K562 (cell line): ENCODE measurements around the gene ADRA1B. TPM values are rescaled to one million over a fixed set of nuclear protein-coding genes. Genes with fewer than 3 reads are reported as not detected.

Source experiments
- ATAC-seq: fragments of 200-7000 bp; cut with Tn5 transposase; 3 replicates; pipeline ENCODE4 v1.9.1; 2020; ENCODE audit warnings: moderate library complexity
- BruUV-seq: library from RNA; stranded (reverse); fragments of 400-500 nt; replicated peaks from 2 replicates; lab custom pipeline; 2021; lab: Mats Ljungman, UMichigan
- CTCF ChIA-PET: fragments of 300-600 bp; formaldehyde crosslinking; extraction: SDS; loops from one replicate; lab custom pipeline; 2021; ENCODE audit warnings: low intra/inter-chr PET ratio; lab: Yijun Ruan, JAX
- POLR2A ChIA-PET: fragments of 300-600, 350-650 bp; sonication (Branson Sonifier 250); formaldehyde crosslinking; extraction: SDS; loops from one replicate; lab custom pipeline; 2021; ENCODE audit warnings: antibody characterized with exemption, inconsistent platforms; lab: Yijun Ruan, JAX
- DNase-seq, 4 experiments: peaks; one replicate each; pipeline versions ENCODE4 v3.0.0 to v3.0.0-alpha.2; 2011 to 2018; ENCODE audit warnings: low spot score in 3 of 4, mixed read lengths in 3 of 4; ENCODE audit errors: extremely low read depth in 1 of 4
- FAIRE-seq: peaks from 2 replicates; lab custom pipeline; 2011; peaks lifted over from hg19 to GRCh38; lab: Jason Lieb, UNC
- H2AFZ ChIP-seq: 2 replicates; pipeline ENCODE4 v1.6.0; 2011; ENCODE audit warnings: low read depth, low read length, control low read depth, inconsistent platforms
- H3K27ac ChIP-seq: fragments of 200-600 bp; 3 replicates; pipeline ENCODE4 v1.8.0; 2011; ENCODE audit warnings: low read depth, mild to moderate bottlenecking, control low read depth, inconsistent platforms, low read length, moderate library complexity, mixed read lengths; ENCODE audit errors: extremely low read depth
- H3K27me3 ChIP-seq, 2 experiments: fragments of 300-600 bp in 1 of 2; 2 replicates in 1 of 2; 3 replicates in 1 of 2; pipeline versions ENCODE4 v1.6.0 to v1.8.0; 2011; ENCODE audit warnings: inconsistent platforms in 2 of 2, low read length in 2 of 2, mild to moderate bottlenecking in 1 of 2, mixed read lengths in 1 of 2, moderate library complexity in 1 of 2; ENCODE audit not compliant: control insufficient read depth in 2 of 2, insufficient read depth in 2 of 2
- H3K36me3 ChIP-seq: fragments of 300-600 bp; 3 replicates; pipeline ENCODE4 v1.8.0; 2011; ENCODE audit warnings: mild to moderate bottlenecking, low read length, inconsistent platforms; ENCODE audit not compliant: control insufficient read depth, insufficient read depth
- H3K4me1 ChIP-seq, 2 experiments: fragments of 200-600 bp in 1 of 2; replicated peaks in 1 of 2; 2 replicates in 1 of 2; 3 replicates in 1 of 2; pipeline versions ENCODE4 v1.5.1 to v1.8.0; 2011; ENCODE audit warnings: inconsistent platforms in 2 of 2, low read length in 2 of 2, mild to moderate bottlenecking in 1 of 2, mixed read lengths in 1 of 2, moderate library complexity in 1 of 2; ENCODE audit not compliant: control insufficient read depth in 2 of 2, insufficient read depth in 2 of 2
- H3K4me2 ChIP-seq: 2 replicates; pipeline ENCODE4 v1.6.1; 2011; ENCODE audit warnings: low read length, control low read depth, inconsistent platforms, mixed read lengths; ENCODE audit not compliant: insufficient read depth
- H3K4me3 ChIP-seq: fragments of 200-600 bp; sonication (generic), shearing (Covaris generic); 2 replicates; pipeline ENCODE4 v1.5.1; 2016; ENCODE audit warnings: control low read depth, inconsistent platforms
- H3K79me2 ChIP-seq: fragments of 200-600 bp; 3 replicates; pipeline ENCODE4 v1.8.0; 2011; ENCODE audit warnings: low read length, inconsistent platforms; ENCODE audit not compliant: control insufficient read depth, insufficient read depth
- H3K9ac ChIP-seq, 2 experiments: 2 replicates each; pipeline versions ENCODE4 v1.6.0 to v1.6.1; 2011; ENCODE audit warnings: low read depth in 2 of 2, low read length in 2 of 2, control low read depth in 1 of 2, inconsistent platforms in 1 of 2, mild to moderate bottlenecking in 1 of 2, mixed read lengths in 1 of 2; ENCODE audit not compliant: insufficient read depth in 1 of 2
- H3K9me1 ChIP-seq: one replicate; pipeline ENCODE4 v1.6.0; 2011; ENCODE audit warnings: inconsistent platforms, mild to moderate bottlenecking, low read length, moderate library complexity; ENCODE audit not compliant: control insufficient read depth, insufficient read depth
- H3K9me3 ChIP-seq: replicated peaks from 2 replicates; pipeline ENCODE4 v1.5.1; 2011; ENCODE audit warnings: low read depth, low read length, inconsistent platforms; ENCODE audit not compliant: control insufficient read depth, insufficient read depth
- H4K20me1 ChIP-seq: replicated peaks from 2 replicates; pipeline ENCODE4 v1.6.1; 2011; ENCODE audit warnings: low read length, inconsistent platforms, mixed read lengths; ENCODE audit not compliant: control insufficient read depth, insufficient read depth
- BCL6 ChIP-seq: fragments of 250-450 bp; sonication (Bioruptor Pico); IDR thresholded peaks from 2 replicates; pipeline ENCODE4 v1.4.0; 2020
- CAMTA2 ChIP-seq: fragments of 250-450 bp; sonication (Bioruptor Pico); conservative IDR thresholded peaks from 2 replicates; pipeline ENCODE4 v1.5.1; 2022
- CEBPB ChIP-seq: fragments of 450-650 bp; IDR thresholded peaks from 2 replicates; pipeline ENCODE4 v1.6.1; 2016; ENCODE audit warnings: missing genetic modification characterization, missing compliant biosample characterization
- CHAMP1 ChIP-seq: fragments of 450-650 bp; IDR thresholded peaks from 2 replicates; pipeline ENCODE4 v1.6.1; 2016; ENCODE audit warnings: mild to moderate bottlenecking
- CLOCK ChIP-seq: fragments of 250-450 bp; sonication (Bioruptor Pico); IDR thresholded peaks from 2 replicates; pipeline ENCODE4 v1.4.0; 2020; ENCODE audit warnings: mild to moderate bottlenecking, moderate library complexity, borderline replicate concordance
- ESRRA ChIP-seq: fragments of 450-650 bp; IDR thresholded peaks from 2 replicates; pipeline ENCODE4 v1.6.1; 2014; ENCODE audit warnings: low read depth, mild to moderate bottlenecking, moderate library complexity, borderline replicate concordance
- ETS1 ChIP-seq: conservative IDR thresholded peaks from 2 replicates; pipeline ENCODE4 v1.6.1; 2011; ENCODE audit warnings: low read depth, mild to moderate bottlenecking, low read length; ENCODE audit not compliant: control insufficient read depth
- FUS ChIP-seq: fragments of 200-400 bp; formaldehyde crosslinking; optimal IDR thresholded peaks from 2 replicates; pipeline ENCODE3; 2017; ENCODE audit warnings: low read depth, low read length
- HMBOX1 ChIP-seq: sonication (generic); IDR thresholded peaks from 2 replicates; pipeline ENCODE4 v1.6.1; 2016
- MCM2 ChIP-seq: fragments of 450-650 bp; IDR thresholded peaks from 2 replicates; pipeline ENCODE4 v1.6.1; 2017; ENCODE audit warnings: low read depth, mild to moderate bottlenecking
- MIER1 ChIP-seq: fragments of 450-650 bp; IDR thresholded peaks from 2 replicates; pipeline ENCODE4 v1.6.1; 2016; ENCODE audit warnings: antibody characterized with exemption, mild to moderate bottlenecking, low read depth
- NCOA4 ChIP-seq: fragments of 450-650 bp; IDR thresholded peaks from 2 replicates; pipeline ENCODE4 v1.6.1; 2018; ENCODE audit warnings: mild to moderate bottlenecking; ENCODE audit not compliant: partially characterized antibody
- RAD21 ChIP-seq, 2 experiments: fragments of 250-450 bp in 1 of 2; fragments of 450-650 bp in 1 of 2; sonication (Bioruptor Pico) in 1 of 2; formaldehyde crosslinking in 1 of 2; IDR thresholded peaks in 1 of 2; conservative IDR thresholded peaks in 1 of 2; 2 replicates each; pipeline versions ENCODE4 v1.4.0 to v1.8.0; 2020 to 2022; ENCODE audit warnings: mild to moderate bottlenecking in 2 of 2, moderate library complexity in 1 of 2
- SMARCE1 ChIP-seq: fragments of 450-650 bp; IDR thresholded peaks from 2 replicates; pipeline ENCODE4 v1.7.1; 2016; ENCODE audit warnings: mild to moderate bottlenecking
- ZKSCAN3 ChIP-seq: fragments of 250-450 bp; sonication (Bioruptor Pico); IDR thresholded peaks from 2 replicates; pipeline ENCODE4 v1.4.0; 2020
- ZNF444 ChIP-seq: fragments of 250-450 bp; sonication (Bioruptor Pico); IDR thresholded peaks from 2 replicates; pipeline ENCODE4 v1.4.0; 2020; ENCODE audit warnings: mild to moderate bottlenecking, moderate library complexity
- ZNF57 ChIP-seq: fragments of 450-650 bp; formaldehyde crosslinking; IDR thresholded peaks from 2 replicates; pipeline ENCODE4 v1.4.0; 2020; ENCODE audit warnings: mild to moderate bottlenecking, moderate library complexity
- ZNF780A ChIP-seq: fragments of 250-450 bp; sonication (Bioruptor Pico); IDR thresholded peaks from 2 replicates; pipeline ENCODE4 v1.5.0; 2021; ENCODE audit warnings: mild to moderate bottlenecking
- WGBS: fragments of 100-300 bp; shearing (Covaris generic); methylation state at CpG from one replicate; pipeline ENCODE4 v1.1.6; 2016; ENCODE audit warnings: low coverage, mixed read lengths; ENCODE audit not compliant: insufficient coverage; ENCODE audit errors: missing lambda C conversion rate; 5-methylcytosine and 5-hydroxymethylcytosine counted together
- in situ Hi-C: fragments of 300-500 bp; cut with MboI; formaldehyde crosslinking; loops from 4 replicates; pipeline ENCODE4 v1.15.0; 2018; ENCODE audit warnings: inconsistent platforms, mixed read lengths
- intact Hi-C: fragments of 100-400 bp; cut with micrococcal nuclease; formaldehyde crosslinking; loops from 2 replicates; pipeline ENCODE4 v1.14.2; 2022
- polyA plus RNA-seq, 8 experiments: library from polyadenylated mRNA; depleted of rRNA in 4 of 8; stranded (reverse) in 5 of 8; unstranded in 3 of 8; fragments of >200 nt; fragmentation: Nextera tagmentation in 2 of 8; fragmentation: Illumina TruSeq in 1 of 8; extraction: Ambion mirVana in 2 of 8; extraction: Trizol in 1 of 8; gene quantifications; 2 replicates each; pipeline versions ENCODE4 v1.2.1 to v1.2.3, GENCODE V29; 2011 to 2014; ENCODE audit warnings: inconsistent platforms in 1 of 8, missing spikeins in 1 of 8
- total RNA-seq, 7 experiments: library from RNA; depleted of rRNA in 6 of 7; stranded (reverse); fragments of >200 nt in 6 of 7; fragmentation: Illumina TruSeq in 2 of 7; extraction: Trizol in 2 of 7; gene quantifications; 2 replicates each; pipeline versions ENCODE4 v1.2.1 to v1.2.3, GENCODE V29; 2011 to 2021; ENCODE audit warnings: low replicate concordance in 1 of 7

ADRA1B gene
- total and polyA plus RNA-seq, 9 of the 15 experiments (the other 6 are each of a cell fraction or from before 2014, with no cell fraction given): not detected

GRCh38 chr5:159935946-159936345 is 19.7 kb downstream of the ADRA1B start:
- no peak for FAIRE-seq
- H3K4me2 ChIP-seq: no peak overlapping the region
- H3K4me1 ChIP-seq: no peaks in the 10 kb centered on the region; a peak in 1 of 5 replicates
- intact Hi-C loops (no loop called here), in situ Hi-C loops (no loop called here)
- no TSS peak for BruUV-seq
- no peaks in the 10 kb centered on the region for H3K36me3 ChIP-seq
- no peaks in the 10 kb centered on the region for H4K20me1 ChIP-seq
- ChIA-PET CTCF (no interaction called here), POLR2A (no interaction called here)
- no peaks in the 10 kb centered on the region for H3K9me1 ChIP-seq
- WGBS: 11% methylated on average over 1 of the region's 1 CpG
- H3K4me3 ChIP-seq: no peak overlapping the region
- no peaks in the 10 kb centered on the region for H3K9me3 ChIP-seq
- H3K79me2 ChIP-seq: no peaks in the 10 kb centered on the region
- no peak for DNase-seq
- no peak overlapping the region for H3K27ac ChIP-seq
- ATAC-seq: no peak
- peaks cover 0 to 22% of the 10 kb centered on the region in 2 experiments; a peak in 2 of 5 replicates for H3K27me3 ChIP-seq
- no peak overlapping the region for H2AFZ ChIP-seq
- H3K9ac ChIP-seq: no peak overlapping the region
- TF ChIP-seq CEBPB (tag) (no peak), ZNF444 (CRISPR knock-in tag) (no peak), RAD21 (CRISPR knock-in tag; conservative IDR thresholded peaks at IDR 0.05 in 1 of 2, IDR thresholded peaks at IDR 0.05 in 1 of 2) (no peak), MIER1 (no peak), ZKSCAN3 (CRISPR knock-in tag) (no peak), MCM2 (no peak), NCOA4 (no peak), ESRRA (no peak), BCL6 (CRISPR knock-in tag) (no peak), CAMTA2 (CRISPR knock-in tag) (no peak), CHAMP1 (no peak), SMARCE1 (no peak), ZNF57 (no peak), ZNF780A (CRISPR knock-in tag) (no peak), ETS1 (no peak), FUS (no peak), CLOCK (CRISPR knock-in tag) (no peak), HMBOX1 (no peak)
